OCI-LY7 (cell line): ENCODE measurements around the gene RTN4R. TPM values are rescaled to one million over a fixed set of nuclear protein-coding genes. Genes with fewer than 3 reads are reported as not detected.

Experiments used
- BruUV-seq: library from RNA; stranded (reverse); fragments of 400-500 nt; replicated peaks from 2 replicates; lab custom pipeline; 2021; lab: Mats Ljungman, UMichigan
- CTCF ChIA-PET: fragments of 300-600 bp; sonication (Branson Sonifier 250); formaldehyde crosslinking; loops from one replicate; lab custom pipeline; 2022; ENCODE audit warnings: antibody characterized with exemption; ENCODE audit not compliant: unreplicated experiment; lab: Charles Lee
- POLR2A ChIA-PET: fragments of 300-600 bp; sonication (Branson Sonifier 250); formaldehyde crosslinking; loops from one replicate; lab custom pipeline; 2022; ENCODE audit warnings: antibody characterized with exemption; lab: Charles Lee
- DNase-seq: peaks from one replicate; pipeline ENCODE4 v3.0.0-alpha.2; 2015; ENCODE audit warnings: low spot score
- H2AFZ ChIP-seq: fragments of 200-600 bp; sonication (generic), shearing (Covaris generic); 2 replicates; pipeline ENCODE4 v1.6.1; 2014; ENCODE audit warnings: mild to moderate bottlenecking, antibody characterized with exemption, low read length, moderate library complexity
- H3K27ac ChIP-seq: fragments of 200-600 bp; sonication (generic); 2 replicates; pipeline ENCODE4 v1.5.1; 2014; ENCODE audit warnings: mixed run types, low read depth, mild to moderate bottlenecking, moderate library complexity, low read length, inconsistent platforms; ENCODE audit not compliant: poor library complexity, severe bottlenecking
- H3K36me3 ChIP-seq: fragments of 200-600 bp; sonication (generic); 2 replicates; pipeline ENCODE4 v1.6.1; 2014; ENCODE audit warnings: mild to moderate bottlenecking, antibody characterized with exemption, low read length, moderate library complexity, mixed read lengths; ENCODE audit not compliant: insufficient read depth
- H3K4me1 ChIP-seq: fragments of 200-600 bp; sonication (generic); 2 replicates; pipeline ENCODE4 v1.5.1; 2014; ENCODE audit warnings: mild to moderate bottlenecking, low read length; ENCODE audit not compliant: insufficient read depth, poor library complexity, severe bottlenecking
- H3K4me2 ChIP-seq: fragments of 200-600 bp; sonication (generic); 2 replicates; pipeline ENCODE4 v1.6.1; 2014; ENCODE audit warnings: mild to moderate bottlenecking, low read length
- H3K4me3 ChIP-seq: fragments of 200-600 bp; sonication (generic); 2 replicates; pipeline ENCODE4 v1.5.1; 2014; ENCODE audit warnings: mild to moderate bottlenecking, low read depth, low read length; ENCODE audit not compliant: poor library complexity, severe bottlenecking
- H3K79me2 ChIP-seq: fragments of 200-600 bp; sonication (generic); 2 replicates; pipeline ENCODE4 v1.6.1; 2016; ENCODE audit warnings: low read depth, mild to moderate bottlenecking, low read length, moderate library complexity, mixed read lengths; ENCODE audit not compliant: insufficient read depth
- H3K9me2 ChIP-seq: fragments of 200-600 bp; sonication (generic); 2 replicates; pipeline ENCODE4 v1.6.1; 2016; ENCODE audit warnings: mild to moderate bottlenecking, low read length, mixed read lengths; ENCODE audit not compliant: insufficient read depth
- H3K9me3 ChIP-seq: fragments of 200-600 bp; sonication (generic); 2 replicates; pipeline ENCODE4 v1.6.1; 2014; ENCODE audit warnings: mild to moderate bottlenecking, mixed run types, low read length, mixed read lengths
- H4K20me1 ChIP-seq: fragments of 200-600 bp; sonication (generic); 2 replicates; pipeline ENCODE4 v1.6.1; 2014; ENCODE audit warnings: mild to moderate bottlenecking, antibody characterized with exemption, low read length, moderate library complexity, mixed read lengths; ENCODE audit not compliant: insufficient read depth
- CTCF ChIP-seq: fragments of 200-600 bp; sonication (generic); conservative IDR thresholded peaks from 2 replicates; pipeline ENCODE4 v1.5.1; 2014; ENCODE audit warnings: mild to moderate bottlenecking, antibody characterized with exemption, low read length, moderate library complexity, mixed read lengths
- EZH2phosphoT487 ChIP-seq: fragments of 200-600 bp; sonication (generic); IDR thresholded peaks from 2 replicates; pipeline ENCODE4 v1.6.1; 2018; ENCODE audit warnings: low read depth, borderline replicate concordance, mild to moderate bottlenecking, mixed run types, antibody characterized with exemption, low read length, moderate library complexity, mixed read lengths
- intact Hi-C: fragments of 100-400 bp; cut with micrococcal nuclease; formaldehyde crosslinking; loops from one replicate; pipeline ENCODE4 v1.10.0; 2022; ENCODE audit not compliant: unreplicated experiment
- total RNA-seq, 2 experiments: library from RNA; depleted of rRNA in 1 of 2; stranded (reverse); fragments of >200 nt in 1 of 2; shearing (Covaris generic) in 1 of 2; gene quantifications; 2 replicates each; pipeline ENCODE4 v1.2.3, GENCODE V29; 2014 to 2022

RTN4R gene
- total RNA-seq, 2 experiments from 2014 or later: not detected

DNA sequence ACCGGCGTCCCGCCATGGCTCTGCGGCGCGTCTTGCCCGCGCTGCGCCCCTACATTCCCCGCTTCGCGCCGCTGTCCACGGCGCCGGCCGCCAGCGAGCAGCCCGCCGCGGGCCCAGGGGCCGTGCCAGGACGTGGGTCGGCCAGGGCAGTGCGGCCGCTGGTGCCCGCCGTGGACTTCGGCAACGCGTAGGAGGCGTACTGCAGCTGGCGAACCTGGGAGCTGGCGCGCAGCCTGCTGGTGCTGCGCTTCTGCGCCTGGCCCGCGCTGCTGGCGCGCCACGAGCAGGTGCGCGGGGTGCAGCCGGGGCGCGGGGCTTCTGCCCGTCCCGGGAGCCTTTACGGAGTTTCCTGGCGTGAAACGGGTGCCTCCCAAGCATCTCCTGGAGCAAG, 31.6 kb upstream of the RTN4R start:
- BruUV-seq: no TSS peak
- TF ChIP-seq EZH2phosphoT487: no peak
- no peak for TF ChIP-seq CTCF
- Histone ChIP-seq H2AFZ (no peak overlapping the region; the same call in 1 of the 2 replicates), H3K4me3 (peak overlapping the region; percentile 70), H4K20me1 (no peaks in the 10 kb centered on the region), H3K79me2 (no peaks in the 10 kb centered on the region), H3K27ac (no peak overlapping the region), H3K4me2 (peak overlapping the region; percentile 82), H3K9me3 (no peaks in the 10 kb centered on the region), H3K36me3 (no peaks in the 10 kb centered on the region), H3K4me1 (no peaks in the 10 kb centered on the region), H3K9me2 (no peaks in the 10 kb centered on the region)
- ChIA-PET CTCF (interaction anchor here (0.6 kb wide), 1 partner anchor 128 kb away, joined by 3 read pairs; no protein-coding TSS in a partner anchor), POLR2A (no interaction called here)
- intact Hi-C loops: no loop called here
- DNase-seq: no peak

DNA sequence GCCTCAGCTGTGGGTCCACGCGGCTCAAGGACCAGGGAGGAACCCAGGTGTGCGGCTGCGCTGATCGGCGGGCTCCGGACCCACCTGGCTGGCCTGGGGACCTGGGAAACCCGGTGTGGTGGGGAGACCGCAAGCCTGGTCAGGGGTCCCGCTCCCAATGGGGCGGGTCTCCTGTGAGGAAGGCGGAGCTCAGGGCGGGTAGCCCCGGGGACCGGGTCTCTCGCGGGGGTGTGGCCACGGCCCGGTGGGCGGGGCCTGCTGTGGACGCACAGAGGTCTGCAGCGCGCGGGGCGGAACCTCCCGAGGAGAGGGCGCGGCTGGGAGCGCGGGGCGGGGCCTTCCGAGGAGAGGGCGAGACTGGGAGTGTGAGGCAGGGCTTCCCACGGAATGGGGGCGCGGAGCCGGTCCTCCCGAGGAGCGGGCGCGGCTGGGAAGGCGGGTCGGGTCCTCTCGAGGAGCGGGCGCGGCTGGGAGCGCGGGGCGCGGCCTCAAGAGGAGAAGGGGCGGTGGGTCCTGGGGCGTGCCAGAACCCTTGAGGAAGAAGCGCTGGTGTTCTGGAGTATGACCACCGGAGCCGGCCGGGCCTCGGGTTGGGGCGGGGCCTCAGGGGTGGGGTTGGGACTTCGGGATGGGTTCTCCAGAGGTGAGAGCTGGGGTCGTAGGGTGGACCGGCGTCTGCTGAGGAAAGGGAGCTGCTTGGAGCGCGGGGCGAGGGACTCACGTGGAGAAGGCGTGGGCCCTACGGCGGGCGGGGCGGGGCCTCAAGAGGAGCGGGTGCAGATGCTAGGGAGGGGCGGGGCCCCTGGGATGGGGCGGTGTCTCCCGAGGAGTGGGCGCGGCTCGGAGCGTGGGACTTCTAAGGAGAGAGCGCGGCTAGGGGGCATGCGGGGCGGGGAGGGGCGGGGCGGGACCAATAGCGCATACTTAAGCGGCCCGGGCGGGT, 31.0 kb upstream of the RTN4R start:
- DNase-seq: peak; percentile 78
- Histone ChIP-seq H2AFZ (peak overlapping the region; percentile 72), H3K4me3 (peak overlapping the region; percentile 70), H3K79me2 (no peaks in the 10 kb centered on the region), H3K27ac (no peak overlapping the region), H3K4me1 (no peaks in the 10 kb centered on the region), H3K4me2 (peak overlapping the region; percentile 82), H3K9me2 (no peaks in the 10 kb centered on the region), H3K9me3 (no peaks in the 10 kb centered on the region), H3K36me3 (no peaks in the 10 kb centered on the region), H4K20me1 (no peaks in the 10 kb centered on the region)
- no peak for TF ChIP-seq CTCF
- intact Hi-C loops: no loop called here
- no TSS peak for BruUV-seq
- ChIA-PET CTCF (interaction anchor here (0.6 kb wide), 1 partner anchor 242 kb away, joined by 4 read pairs; no protein-coding TSS in a partner anchor), POLR2A (no interaction called here)
